Calu3 (cell line): ENCODE data around the gene REXO4. TPM values are rescaled to one million over a fixed set of nuclear protein-coding genes. Genes with fewer than 3 reads are reported as not detected.

Experiments used
- BruUV-seq: library from RNA; stranded (reverse); fragments of 400-500 nt; replicated peaks from 2 replicates; lab custom pipeline; 2021; lab: Mats Ljungman, UMichigan
- CTCF ChIA-PET: fragments of 300-600 bp; sonication (Branson Sonifier 250); formaldehyde crosslinking; loops from one replicate; lab custom pipeline; 2022; ENCODE audit warnings: antibody characterized with exemption; lab: Charles Lee
- DNase-seq: peaks from one replicate; pipeline ENCODE4 v3.0.0; 2022
- H3K27ac Mint-ChIP-seq: one replicate; pipeline ENCODE4 v1.8.0; 2022; ENCODE audit warnings: mixed read lengths; ENCODE audit not compliant: unreplicated experiment
- H3K27me3 Mint-ChIP-seq: one replicate; pipeline ENCODE4 v1.8.0; 2022; ENCODE audit warnings: mixed read lengths; ENCODE audit not compliant: unreplicated experiment
- H3K36me3 Mint-ChIP-seq: one replicate; pipeline ENCODE4 v1.8.0; 2022; ENCODE audit warnings: mild to moderate bottlenecking, moderate library complexity, mixed read lengths; ENCODE audit not compliant: insufficient read depth, unreplicated experiment
- H3K4me1 Mint-ChIP-seq: one replicate; pipeline ENCODE4 v1.8.0; 2022; ENCODE audit warnings: mild to moderate bottlenecking, low read depth, mixed read lengths; ENCODE audit not compliant: unreplicated experiment
- H3K4me3 Mint-ChIP-seq: one replicate; pipeline ENCODE4 v1.8.0; 2022; ENCODE audit warnings: mild to moderate bottlenecking, low read depth, moderate library complexity, mixed read lengths; ENCODE audit not compliant: unreplicated experiment
- H3K9me3 Mint-ChIP-seq: one replicate; pipeline ENCODE4 v1.8.0; 2022; ENCODE audit warnings: low read depth, mixed read lengths; ENCODE audit not compliant: unreplicated experiment
- CTCF ChIP-seq: fragments of 200-600 bp; IDR thresholded peaks from one replicate; pipeline ENCODE4 v1.8.0; 2022; ENCODE audit warnings: antibody characterized with exemption; ENCODE audit not compliant: unreplicated experiment
- intact Hi-C: fragments of 100-400 bp; cut with micrococcal nuclease; formaldehyde crosslinking; loops from one replicate; pipeline ENCODE4 v1.10.0; 2022; ENCODE audit not compliant: unreplicated experiment
- total RNA-seq: library from RNA; stranded (reverse); gene quantifications from 2 replicates; pipeline ENCODE4 v1.2.3, GENCODE V29; 2022

Gene REXO4
- total RNA-seq, 1 experiment from 2014 or later, result 23.4 TPM

- TF ChIP-seq CTCF, result no peak
- BruUV-seq, result no TSS peak
- intact Hi-C loops, result no loop called here
- no peak overlapping the region for H3K27ac Mint-ChIP-seq
- no peaks in the 10 kb centered on the region for H3K9me3 Mint-ChIP-seq
- no peak for DNase-seq
- H3K4me3 Mint-ChIP-seq, result no peak overlapping the region
- H3K36me3 Mint-ChIP-seq, result no peaks in the 10 kb centered on the region
- CTCF ChIA-PET, result no interaction called here
- H3K4me1 Mint-ChIP-seq, result no peaks in the 10 kb centered on the region
- H3K27me3 Mint-ChIP-seq, result peaks cover 23% of the 10 kb centered on the region
These were observed 31.5 kb downstream of the REXO4 start for GRCh38 chr9:133386338-133386737.

- intact Hi-C loops, result no loop called here
- TF ChIP-seq CTCF, result no peak
- BruUV-seq, result no TSS peak
These were observed 32.4 kb downstream of the REXO4 start for GRCh38 chr9:133385452-133385851.

GRCh38 chr9:133384736-133385321, 33.0 kb downstream of the REXO4 start:
- Mint-ChIP-seq H3K4me1 (no peaks in the 10 kb centered on the region), H3K27me3 (peaks cover 8% of the 10 kb centered on the region), H3K36me3 (no peaks in the 10 kb centered on the region), H3K27ac (no peak overlapping the region), H3K4me3 (no peak overlapping the region), H3K9me3 (no peaks in the 10 kb centered on the region)
- no peak for TF ChIP-seq CTCF
- CTCF ChIA-PET, result no interaction called here
- intact Hi-C loops, result no loop called here
- no peak for DNase-seq
- BruUV-seq, result no TSS peak

More at GRCh38 chr9:133385452-133385851, 32.4 kb downstream of the REXO4 start:
- Mint-ChIP-seq H3K27me3 (peaks cover 15% of the 10 kb centered on the region), H3K4me1 (no peaks in the 10 kb centered on the region), H3K4me3 (no peak overlapping the region), H3K9me3 (no peaks in the 10 kb centered on the region), H3K36me3 (no peaks in the 10 kb centered on the region), H3K27ac (no peak overlapping the region)
- no peak for DNase-seq
- CTCF ChIA-PET, result no interaction called here

GRCh38 chr9:133383438-133383837, 34.4 kb downstream of the REXO4 start:
- no peaks in the 10 kb centered on the region for H3K36me3 Mint-ChIP-seq
- DNase-seq, result no peak
- no TSS peak for BruUV-seq
- TF ChIP-seq CTCF, result no peak
- H3K4me3 Mint-ChIP-seq, result no peak overlapping the region
- H3K27me3 Mint-ChIP-seq, result no peaks in the 10 kb centered on the region
- peaks cover 5% of the 10 kb centered on the region for H3K4me1 Mint-ChIP-seq
- H3K9me3 Mint-ChIP-seq, result no peaks in the 10 kb centered on the region
- no peak overlapping the region for H3K27ac Mint-ChIP-seq
- intact Hi-C loops, result no loop called here
- CTCF ChIA-PET, result no interaction called here
